GM23338 (cell line): ENCODE results near the gene ADGRG1. TPM values are rescaled to one million over a fixed set of nuclear protein-coding genes. Genes with fewer than 3 reads are reported as not detected.
A peak's percentile ranks its signal among the peaks of the same experiment; 100 is the strongest.

Source experiments
- ATAC-seq: fragments of 200-7000 bp; cut with Tn5 transposase; 3 replicates; pipeline ENCODE4 v1.9.1; 2020
- DNase-seq: peaks from one replicate; pipeline ENCODE4 v3.0.0-alpha.2; 2015; ENCODE audit warnings: low spot score
- H2AFZ ChIP-seq: fragments of 200-600 bp; sonication (generic); 2 replicates; pipeline ENCODE4 v1.8.0; 2016; ENCODE audit warnings: antibody characterized with exemption, mild to moderate bottlenecking, moderate library complexity
- H3F3A ChIP-seq: fragments of 200-600 bp; sonication (generic); replicated peaks from 2 replicates; pipeline ENCODE4 v1.8.0; 2017; ENCODE audit warnings: antibody characterized with exemption, mixed run types, low read depth
- H3K27ac ChIP-seq: fragments of 200-600 bp; sonication (generic); 2 replicates; pipeline ENCODE4 v1.6.1; 2016; ENCODE audit warnings: low read depth
- H3K27me3 ChIP-seq: fragments of 200-600 bp; sonication (generic); 2 replicates; pipeline ENCODE4 v1.8.0; 2016; ENCODE audit warnings: mild to moderate bottlenecking, mixed run types, moderate library complexity; ENCODE audit not compliant: insufficient read depth
- H3K36me3 ChIP-seq: fragments of 200-600 bp; sonication (generic); 2 replicates; pipeline ENCODE4 v1.8.0; 2016; ENCODE audit warnings: mild to moderate bottlenecking; ENCODE audit not compliant: insufficient read depth
- H3K4me1 ChIP-seq: fragments of 200-600 bp; sonication (generic); 2 replicates; pipeline ENCODE4 v1.8.0; 2016; ENCODE audit warnings: mild to moderate bottlenecking, moderate library complexity; ENCODE audit not compliant: insufficient read depth
- H3K4me2 ChIP-seq: fragments of 200-600 bp; sonication (generic); 2 replicates; pipeline ENCODE4 v1.7.1; 2017; ENCODE audit warnings: mixed run types
- H3K4me3 ChIP-seq: fragments of 200-600 bp; sonication (generic); 2 replicates; pipeline ENCODE4 v1.6.1; 2016; ENCODE audit warnings: mixed run types
- H3K79me2 ChIP-seq: fragments of 200-600 bp; sonication (generic); replicated peaks from 2 replicates; pipeline ENCODE4 v1.8.0; 2017; ENCODE audit warnings: mild to moderate bottlenecking; ENCODE audit not compliant: insufficient read depth
- H3K9me2 ChIP-seq: fragments of 200-600 bp; sonication (generic); 2 replicates; pipeline ENCODE4 v1.8.0; 2017; ENCODE audit not compliant: insufficient read depth
- H4K20me1 ChIP-seq: fragments of 200-600 bp; sonication (generic); replicated peaks from 2 replicates; pipeline ENCODE4 v1.8.0; 2017; ENCODE audit warnings: mild to moderate bottlenecking; ENCODE audit not compliant: insufficient read depth
- H3K27ac Mint-ChIP-seq: 2 replicates; pipeline ENCODE4 v1.8.0; 2020; ENCODE audit warnings: inconsistent platforms, mild to moderate bottlenecking, moderate library complexity, mixed read lengths
- H3K27me3 Mint-ChIP-seq: 3 replicates; pipeline ENCODE4 v1.8.0; 2022; ENCODE audit warnings: low read depth, mild to moderate bottlenecking, moderate library complexity, mixed read lengths, inconsistent platforms; ENCODE audit not compliant: insufficient read depth, poor library complexity
- H3K36me3 Mint-ChIP-seq: 3 replicates; pipeline ENCODE4 v1.8.0; 2021; ENCODE audit warnings: low read depth, mild to moderate bottlenecking, inconsistent platforms, moderate library complexity, mixed read lengths
- H3K4me1 Mint-ChIP-seq: 3 replicates; pipeline ENCODE4 v1.8.0; 2020; ENCODE audit warnings: mild to moderate bottlenecking, inconsistent platforms, mixed read lengths
- H3K4me3 Mint-ChIP-seq: 3 replicates; pipeline ENCODE4 v1.8.0; 2021; ENCODE audit warnings: moderate library complexity, mild to moderate bottlenecking, inconsistent platforms, mixed read lengths
- H3K9me3 Mint-ChIP-seq: 3 replicates; pipeline ENCODE4 v1.8.0; 2020; ENCODE audit warnings: moderate library complexity, mild to moderate bottlenecking, inconsistent platforms, mixed read lengths
- CREB1 ChIP-seq: fragments of 250-450 bp; sonication (Bioruptor Pico); IDR thresholded peaks from 2 replicates; pipeline ENCODE4 v1.5.0; 2020; ENCODE audit warnings: low read depth, mild to moderate bottlenecking, moderate library complexity
- CTCF ChIP-seq, 2 experiments: fragments of 200-600 bp in 1 of 2; sonication (generic) in 1 of 2; conservative IDR thresholded peaks; 2 replicates each; pipeline versions ENCODE4 v1.5.1 to v1.6.1; 2016 to 2017; ENCODE audit warnings: antibody characterized with exemption in 2 of 2, low read depth in 2 of 2, mild to moderate bottlenecking in 2 of 2, moderate library complexity in 1 of 2
- EZH2 ChIP-seq: fragments of 200-600 bp; sonication (generic); IDR thresholded peaks from one replicate; pipeline ENCODE4 v1.8.0; 2017; ENCODE audit warnings: antibody characterized with exemption, mild to moderate bottlenecking, low read depth; ENCODE audit not compliant: unreplicated experiment
- NANOG ChIP-seq: IDR thresholded peaks from 2 replicates; pipeline ENCODE4 v1.6.1; 2016; ENCODE audit warnings: antibody characterized with exemption, borderline replicate concordance
- STAT1 ChIP-seq: IDR thresholded peaks from one replicate; pipeline ENCODE4 v1.6.1; 2016; ENCODE audit warnings: antibody characterized with exemption; ENCODE audit not compliant: unreplicated experiment
- ZNF114 ChIP-seq: fragments of 250-450 bp; sonication (Bioruptor Pico); IDR thresholded peaks from 2 replicates; pipeline ENCODE4 v1.5.0; 2020; ENCODE audit warnings: mild to moderate bottlenecking, moderate library complexity
- ZNF331 ChIP-seq: fragments of 250-450 bp; sonication (Bioruptor Pico); IDR thresholded peaks from 2 replicates; pipeline ENCODE4 v1.5.0; 2020; ENCODE audit warnings: low read depth, mild to moderate bottlenecking, moderate library complexity
- polyA plus RNA-seq: library from polyadenylated mRNA; unstranded; fragments of >200 nt; fragmentation: Nextera tagmentation; extraction: Ambion mirVana; gene quantifications from 2 replicates; pipeline ENCODE4 v1.2.1, GENCODE V29; 2016
- total RNA-seq: library from RNA; depleted of rRNA; stranded (reverse); fragments of >200 nt; shearing (Covaris generic); gene quantifications from 2 replicates; pipeline ENCODE4 v1.2.3, GENCODE V29; 2014
- TF ChIP-seq, protein P1 (sequence below): fragments of 250-450 bp; sonication (Bioruptor Pico); IDR thresholded peaks from 2 replicates; pipeline ENCODE4 v1.5.0; 2020; ENCODE audit warnings: mild to moderate bottlenecking, moderate library complexity
- TF ChIP-seq, protein P2 (sequence below): IDR thresholded peaks from one replicate; pipeline ENCODE4 v1.6.1; 2018; ENCODE audit warnings: antibody characterized with exemption; ENCODE audit not compliant: unreplicated experiment

Gene ADGRG1
- total and polyA plus RNA-seq, 2 experiments from 2014 or later = 0.14 to 0.47 TPM

DNA sequence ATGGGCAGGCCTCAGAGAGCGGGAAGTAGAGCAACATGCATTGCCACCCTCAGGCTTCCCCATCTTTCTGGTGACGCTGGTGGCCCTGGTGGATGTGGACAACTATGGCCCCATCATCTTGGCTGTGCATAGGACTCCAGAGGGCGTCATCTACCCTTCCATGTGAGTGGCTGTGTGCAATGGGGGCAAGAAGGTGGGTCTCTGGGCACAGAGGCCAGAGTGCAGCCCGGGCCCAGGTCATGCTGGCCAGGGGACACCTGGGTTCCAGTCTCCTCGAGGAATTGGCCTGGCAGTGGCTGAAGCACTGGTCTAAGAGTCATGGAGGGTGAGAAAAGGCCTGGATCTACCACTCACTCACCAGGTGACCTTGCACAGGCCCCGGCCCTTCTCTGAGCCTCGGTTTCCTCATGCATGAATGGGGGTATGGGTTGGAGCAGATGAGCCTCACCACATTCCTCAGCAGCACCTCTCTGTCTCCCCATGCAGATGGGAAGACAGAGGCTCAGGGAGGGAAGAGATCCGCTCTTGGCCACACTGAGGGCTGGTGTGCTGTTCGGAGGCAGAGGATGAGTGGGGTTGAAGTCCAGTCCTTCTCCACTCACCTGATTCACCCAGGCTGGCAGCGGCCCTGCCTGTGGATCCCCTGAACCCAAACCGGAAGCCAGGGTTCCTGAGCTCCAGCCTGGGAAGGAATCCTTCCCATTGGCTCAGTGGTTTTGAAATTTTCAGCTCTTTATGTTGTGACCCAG is 32.5 kb downstream of the ADGRG1 start:
- Histone ChIP-seq H2AFZ (no peak overlapping the region), H4K20me1 (no peaks in the 10 kb centered on the region), H3K9me2 (no peaks in the 10 kb centered on the region), H3F3A (no peaks in the 10 kb centered on the region), H3K27ac (no peak overlapping the region), H3K79me2 (no peaks in the 10 kb centered on the region), H3K36me3 (no peaks in the 10 kb centered on the region), H3K4me2 (no peak overlapping the region), H3K4me1 (no peaks in the 10 kb centered on the region), H3K4me3 (no peak overlapping the region), H3K27me3 (no peaks in the 10 kb centered on the region)
- H3K36me3 Mint-ChIP-seq = no peaks in the 10 kb centered on the region
- no peak for DNase-seq
- peak in 1 of 2 experiments; percentile 48; a peak in 2 of 4 replicates for TF ChIP-seq CTCF (conservative IDR thresholded peaks at IDR 0.05; ENCODE audit: low read depth in 2 of 2)
- TF ChIP-seq STAT1 = no peak
- H3K9me3 Mint-ChIP-seq = no peaks in the 10 kb centered on the region
- H3K27me3 Mint-ChIP-seq = peaks cover 6% of the 10 kb centered on the region
- no peak for ATAC-seq
- no peak overlapping the region for H3K4me3 Mint-ChIP-seq
- no peaks in the 10 kb centered on the region; the same call in 2 of the 3 replicates for H3K4me1 Mint-ChIP-seq
- no peak overlapping the region for H3K27ac Mint-ChIP-seq

GRCh38 chr16:57661510-57661909 is 33.1 kb downstream of the ADGRG1 start:
- H2AFZ ChIP-seq = no peak overlapping the region
- no peaks in the 10 kb centered on the region for H3F3A ChIP-seq
- no peak overlapping the region for H3K4me2 ChIP-seq
- H3K79me2 ChIP-seq = no peaks in the 10 kb centered on the region
- Mint-ChIP-seq H3K27me3 (peaks cover 6% of the 10 kb centered on the region), H3K4me3 (no peak overlapping the region), H3K27ac (no peak overlapping the region), H3K36me3 (no peaks in the 10 kb centered on the region), H3K9me3 (no peaks in the 10 kb centered on the region), H3K4me1 (no peaks in the 10 kb centered on the region; the same call in 2 of the 3 replicates)
- no peaks in the 10 kb centered on the region for H4K20me1 ChIP-seq
- no peaks in the 10 kb centered on the region for H3K9me2 ChIP-seq
- no peak overlapping the region for H3K27ac ChIP-seq
- H3K36me3 ChIP-seq = no peaks in the 10 kb centered on the region
- DNase-seq (no peak), ATAC-seq (no peak)
- H3K4me1 ChIP-seq = no peaks in the 10 kb centered on the region
- H3K4me3 ChIP-seq = no peak overlapping the region
- H3K27me3 ChIP-seq = no peaks in the 10 kb centered on the region
- TF ChIP-seq, protein P1, sequence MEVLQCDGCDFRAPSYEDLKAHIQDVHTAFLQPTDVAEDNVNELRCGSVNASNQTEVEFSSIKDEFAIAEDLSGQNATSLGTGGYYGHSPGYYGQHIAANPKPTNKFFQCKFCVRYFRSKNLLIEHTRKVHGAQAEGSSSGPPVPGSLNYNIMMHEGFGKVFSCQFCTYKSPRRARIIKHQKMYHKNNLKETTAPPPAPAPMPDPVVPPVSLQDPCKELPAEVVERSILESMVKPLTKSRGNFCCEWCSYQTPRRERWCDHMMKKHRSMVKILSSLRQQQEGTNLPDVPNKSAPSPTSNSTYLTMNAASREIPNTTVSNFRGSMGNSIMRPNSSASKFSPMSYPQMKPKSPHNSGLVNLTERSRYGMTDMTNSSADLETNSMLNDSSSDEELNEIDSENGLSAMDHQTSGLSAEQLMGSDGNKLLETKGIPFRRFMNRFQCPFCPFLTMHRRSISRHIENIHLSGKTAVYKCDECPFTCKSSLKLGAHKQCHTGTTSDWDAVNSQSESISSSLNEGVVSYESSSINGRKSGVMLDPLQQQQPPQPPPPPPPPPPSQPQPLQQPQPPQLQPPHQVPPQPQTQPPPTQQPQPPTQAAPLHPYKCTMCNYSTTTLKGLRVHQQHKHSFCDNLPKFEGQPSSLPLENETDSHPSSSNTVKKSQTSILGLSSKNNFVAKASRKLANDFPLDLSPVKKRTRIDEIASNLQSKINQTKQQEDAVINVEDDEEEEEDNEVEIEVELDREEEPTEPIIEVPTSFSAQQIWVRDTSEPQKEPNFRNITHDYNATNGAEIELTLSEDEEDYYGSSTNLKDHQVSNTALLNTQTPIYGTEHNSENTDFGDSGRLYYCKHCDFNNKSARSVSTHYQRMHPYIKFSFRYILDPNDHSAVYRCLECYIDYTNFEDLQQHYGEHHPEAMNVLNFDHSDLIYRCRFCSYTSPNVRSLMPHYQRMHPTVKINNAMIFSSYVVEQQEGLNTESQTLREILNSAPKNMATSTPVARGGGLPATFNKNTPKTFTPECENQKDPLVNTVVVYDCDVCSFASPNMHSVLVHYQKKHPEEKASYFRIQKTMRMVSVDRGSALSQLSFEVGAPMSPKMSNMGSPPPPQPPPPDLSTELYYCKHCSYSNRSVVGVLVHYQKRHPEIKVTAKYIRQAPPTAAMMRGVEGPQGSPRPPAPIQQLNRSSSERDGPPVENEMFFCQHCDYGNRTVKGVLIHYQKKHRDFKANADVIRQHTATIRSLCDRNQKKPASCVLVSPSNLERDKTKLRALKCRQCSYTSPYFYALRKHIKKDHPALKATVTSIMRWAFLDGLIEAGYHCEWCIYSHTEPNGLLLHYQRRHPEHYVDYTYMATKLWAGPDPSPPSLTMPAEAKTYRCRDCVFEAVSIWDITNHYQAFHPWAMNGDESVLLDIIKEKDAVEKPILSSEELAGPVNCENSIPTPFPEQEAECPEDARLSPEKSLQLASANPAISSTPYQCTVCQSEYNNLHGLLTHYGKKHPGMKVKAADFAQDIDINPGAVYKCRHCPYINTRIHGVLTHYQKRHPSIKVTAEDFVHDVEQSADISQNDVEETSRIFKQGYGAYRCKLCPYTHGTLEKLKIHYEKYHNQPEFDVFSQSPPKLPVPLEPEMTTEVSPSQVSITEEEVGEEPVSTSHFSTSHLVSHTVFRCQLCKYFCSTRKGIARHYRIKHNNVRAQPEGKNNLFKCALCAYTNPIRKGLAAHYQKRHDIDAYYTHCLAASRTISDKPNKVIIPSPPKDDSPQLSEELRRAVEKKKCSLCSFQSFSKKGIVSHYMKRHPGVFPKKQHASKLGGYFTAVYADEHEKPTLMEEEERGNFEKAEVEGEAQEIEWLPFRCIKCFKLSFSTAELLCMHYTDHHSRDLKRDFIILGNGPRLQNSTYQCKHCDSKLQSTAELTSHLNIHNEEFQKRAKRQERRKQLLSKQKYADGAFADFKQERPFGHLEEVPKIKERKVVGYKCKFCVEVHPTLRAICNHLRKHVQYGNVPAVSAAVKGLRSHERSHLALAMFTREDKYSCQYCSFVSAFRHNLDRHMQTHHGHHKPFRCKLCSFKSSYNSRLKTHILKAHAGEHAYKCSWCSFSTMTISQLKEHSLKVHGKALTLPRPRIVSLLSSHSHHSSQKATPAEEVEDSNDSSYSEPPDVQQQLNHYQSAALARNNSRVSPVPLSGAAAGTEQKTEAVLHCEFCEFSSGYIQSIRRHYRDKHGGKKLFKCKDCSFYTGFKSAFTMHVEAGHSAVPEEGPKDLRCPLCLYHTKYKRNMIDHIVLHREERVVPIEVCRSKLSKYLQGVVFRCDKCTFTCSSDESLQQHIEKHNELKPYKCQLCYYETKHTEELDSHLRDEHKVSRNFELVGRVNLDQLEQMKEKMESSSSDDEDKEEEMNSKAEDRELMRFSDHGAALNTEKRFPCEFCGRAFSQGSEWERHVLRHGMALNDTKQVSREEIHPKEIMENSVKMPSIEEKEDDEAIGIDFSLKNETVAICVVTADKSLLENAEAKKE = no peak
- TF ChIP-seq EZH2 = no peak
- no peak for TF ChIP-seq NANOG
- TF ChIP-seq ZNF114 (CRISPR knock-in tag) = no peak
- TF ChIP-seq ZNF331 (CRISPR knock-in tag) = no peak
- no peak for TF ChIP-seq STAT1
- TF ChIP-seq, protein P2, sequence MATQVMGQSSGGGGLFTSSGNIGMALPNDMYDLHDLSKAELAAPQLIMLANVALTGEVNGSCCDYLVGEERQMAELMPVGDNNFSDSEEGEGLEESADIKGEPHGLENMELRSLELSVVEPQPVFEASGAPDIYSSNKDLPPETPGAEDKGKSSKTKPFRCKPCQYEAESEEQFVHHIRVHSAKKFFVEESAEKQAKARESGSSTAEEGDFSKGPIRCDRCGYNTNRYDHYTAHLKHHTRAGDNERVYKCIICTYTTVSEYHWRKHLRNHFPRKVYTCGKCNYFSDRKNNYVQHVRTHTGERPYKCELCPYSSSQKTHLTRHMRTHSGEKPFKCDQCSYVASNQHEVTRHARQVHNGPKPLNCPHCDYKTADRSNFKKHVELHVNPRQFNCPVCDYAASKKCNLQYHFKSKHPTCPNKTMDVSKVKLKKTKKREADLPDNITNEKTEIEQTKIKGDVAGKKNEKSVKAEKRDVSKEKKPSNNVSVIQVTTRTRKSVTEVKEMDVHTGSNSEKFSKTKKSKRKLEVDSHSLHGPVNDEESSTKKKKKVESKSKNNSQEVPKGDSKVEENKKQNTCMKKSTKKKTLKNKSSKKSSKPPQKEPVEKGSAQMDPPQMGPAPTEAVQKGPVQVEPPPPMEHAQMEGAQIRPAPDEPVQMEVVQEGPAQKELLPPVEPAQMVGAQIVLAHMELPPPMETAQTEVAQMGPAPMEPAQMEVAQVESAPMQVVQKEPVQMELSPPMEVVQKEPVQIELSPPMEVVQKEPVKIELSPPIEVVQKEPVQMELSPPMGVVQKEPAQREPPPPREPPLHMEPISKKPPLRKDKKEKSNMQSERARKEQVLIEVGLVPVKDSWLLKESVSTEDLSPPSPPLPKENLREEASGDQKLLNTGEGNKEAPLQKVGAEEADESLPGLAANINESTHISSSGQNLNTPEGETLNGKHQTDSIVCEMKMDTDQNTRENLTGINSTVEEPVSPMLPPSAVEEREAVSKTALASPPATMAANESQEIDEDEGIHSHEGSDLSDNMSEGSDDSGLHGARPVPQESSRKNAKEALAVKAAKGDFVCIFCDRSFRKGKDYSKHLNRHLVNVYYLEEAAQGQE = no peak
- TF ChIP-seq CREB1 = no peak
